ENCODE data around the gene UBE3C. TPM values are rescaled to one million over a fixed set of nuclear protein-coding genes. Genes with fewer than 3 reads are reported as not detected.
"Not testable (repeated sequence)": the region's sequence is repeated elsewhere in the genome, so short reads cannot be mapped to it uniquely, and the experiment has no call there.

UBE3C gene
- total RNA-seq, result 118 and 124 TPM in 2 replicates
- polyA plus RNA-seq (2012), result 57.4 TPM

DNA sequence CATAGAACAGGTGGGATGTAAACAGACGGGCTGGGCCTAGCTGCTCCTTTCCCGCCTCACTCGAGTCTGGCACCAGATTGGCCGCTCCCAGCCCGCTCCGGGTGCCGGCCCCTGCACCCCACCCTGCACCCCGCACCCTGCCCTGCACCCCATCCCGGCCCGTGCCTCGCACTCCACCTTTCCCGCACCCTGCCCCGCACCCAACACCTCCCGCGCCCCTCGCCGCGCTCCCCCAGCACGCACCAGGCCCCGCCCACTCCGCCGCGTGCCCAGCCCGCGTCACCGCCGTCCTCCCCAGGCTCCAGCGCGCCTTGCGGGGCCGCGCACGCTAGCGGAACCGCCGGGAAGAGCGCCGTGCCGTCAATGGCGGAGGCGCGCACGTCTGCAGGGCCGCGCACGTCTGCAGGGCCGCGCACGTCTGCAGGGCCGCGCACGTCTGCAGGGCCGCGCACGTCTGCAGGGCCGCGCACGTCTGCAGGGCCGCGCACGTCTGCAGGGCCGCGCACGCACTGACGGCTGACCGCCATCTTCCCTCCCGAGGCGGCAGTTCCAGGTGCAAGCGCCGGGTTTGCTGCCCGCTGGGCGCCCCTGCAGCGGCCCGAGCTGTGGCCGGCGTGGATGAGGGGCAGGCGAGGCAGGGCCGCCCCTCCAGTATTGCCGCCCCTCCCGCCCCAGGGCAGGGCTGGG, at the start of gene UBE3C:
UBE3C (plus strand) TSS at position 503 of the 687 bp plus-strand sequence. CDS start 347 bp downstream, outside the sequence.
- peak; percentile 95 for DNase-seq (ENCODE audit: low read depth)

DNA sequence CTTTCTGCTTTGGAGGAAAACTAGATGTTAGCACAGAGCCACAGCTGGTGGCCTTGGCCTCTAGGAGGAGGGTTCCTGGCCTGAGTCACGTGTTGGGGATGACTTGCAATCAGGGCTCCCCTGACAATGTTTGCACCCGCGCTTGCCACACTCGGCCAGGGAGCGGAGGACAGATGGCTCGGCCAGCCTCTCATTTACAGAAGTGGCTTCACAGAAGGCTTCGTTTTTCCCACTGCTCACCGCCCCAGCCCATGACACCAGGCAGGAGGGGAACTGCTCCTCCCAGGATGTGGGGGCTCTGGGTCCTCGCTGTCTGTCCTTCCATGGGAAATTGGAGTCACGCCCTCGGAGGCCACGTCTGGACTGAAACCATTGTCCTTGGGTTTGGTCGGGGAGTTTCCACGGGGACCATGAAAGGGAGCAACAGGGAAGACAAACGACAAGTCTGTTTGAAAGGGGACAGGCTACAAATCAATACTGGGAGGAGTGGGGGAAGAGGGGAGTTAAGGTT, 49.6 kb upstream of the UBE3C start:
- peak; percentile 6 for DNase-seq (ENCODE audit: low read depth)

- no peak for DNase-seq (ENCODE audit: low read depth)
Measured at GRCh38 chr7:157090485-157091165, 48.1 kb upstream of the UBE3C start.

DNA sequence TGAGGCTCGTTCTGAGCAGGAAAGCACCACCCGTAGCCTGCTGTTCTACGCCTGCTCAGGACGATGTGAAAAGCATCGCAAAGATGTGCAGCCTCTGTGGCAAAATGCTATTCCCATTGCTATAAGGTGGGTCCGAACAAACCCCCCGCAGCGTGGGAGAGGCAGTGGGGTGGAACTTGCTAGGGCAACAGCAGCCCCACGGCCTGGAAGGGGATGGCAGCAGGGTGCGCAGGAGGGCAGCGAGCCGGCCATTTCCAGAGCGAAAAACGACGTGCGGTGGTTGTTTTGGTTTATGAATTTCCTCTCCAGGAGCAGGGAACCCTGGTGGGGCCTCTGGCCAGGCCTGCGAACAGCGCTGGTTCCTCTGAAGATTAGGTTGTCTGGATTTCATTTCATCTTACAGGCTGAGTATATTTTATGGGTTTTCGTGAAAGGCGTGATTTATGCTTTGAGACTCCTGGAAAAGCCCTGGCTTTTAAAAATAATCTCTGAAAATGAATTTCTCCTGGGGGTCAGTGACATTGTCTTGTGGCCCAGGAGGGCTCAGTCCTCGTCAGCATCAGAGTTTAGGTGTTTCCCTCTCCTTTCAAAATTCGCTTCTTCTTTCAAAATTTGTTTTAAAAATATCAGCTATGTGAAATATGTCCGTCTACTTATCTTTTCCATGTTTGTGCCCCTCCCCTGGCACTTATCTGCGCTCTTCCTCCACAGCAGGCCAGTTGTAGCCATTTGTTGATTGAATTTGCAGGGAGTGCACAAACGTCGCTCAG, 42.3 kb upstream of the UBE3C start:
- no peak for DNase-seq (ENCODE audit: low read depth)

DNA sequence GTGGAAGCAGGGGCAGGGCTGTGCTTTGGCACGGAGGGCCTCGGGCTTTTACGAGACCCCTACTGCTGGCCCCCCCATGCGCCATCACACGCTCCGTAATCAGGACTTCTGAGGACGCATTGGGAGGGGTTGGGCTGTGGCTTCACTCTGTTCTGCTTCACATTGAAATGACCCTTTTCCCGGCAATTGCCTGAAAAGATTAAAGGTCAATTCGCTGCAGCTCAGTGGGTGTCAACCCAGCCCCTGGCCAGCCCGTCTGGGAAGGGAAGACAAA, 41.7 kb upstream of the UBE3C start:
- no peak for DNase-seq (ENCODE audit: low read depth)

DNA sequence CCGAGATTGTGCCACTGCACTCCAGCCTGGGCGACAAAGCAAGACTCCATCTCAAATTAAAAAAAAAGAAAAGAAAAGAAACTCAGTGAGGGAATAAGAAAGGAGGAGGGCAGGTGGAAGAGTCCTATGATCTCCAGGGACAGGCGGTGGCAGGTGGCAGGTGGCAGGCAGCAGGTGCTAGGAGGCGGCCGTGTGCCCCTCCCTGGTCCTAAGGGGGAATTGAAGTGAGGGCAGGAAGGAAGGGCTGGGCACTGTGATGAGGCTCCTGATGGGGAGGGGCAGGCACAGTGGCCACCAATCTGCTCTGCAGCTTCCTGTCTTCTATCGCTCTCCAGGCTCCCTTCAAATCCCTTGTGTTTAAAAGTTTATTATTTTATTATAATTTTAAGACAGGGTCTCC, 41.2 kb upstream of the UBE3C start:
- no peak for DNase-seq (ENCODE audit: low read depth)

- not testable (repeated sequence) for DNase-seq (ENCODE audit: low read depth)
Measured at GRCh38 chr7:157100005-157100404, 38.7 kb upstream of the UBE3C start.

- not testable (repeated sequence) for DNase-seq (ENCODE audit: low read depth)
Measured at GRCh38 chr7:157103641-157104040, 35.1 kb upstream of the UBE3C start.

- no peak for DNase-seq (ENCODE audit: low read depth)
Measured at GRCh38 chr7:157111311-157111710, 27.4 kb upstream of the UBE3C start.

DNA sequence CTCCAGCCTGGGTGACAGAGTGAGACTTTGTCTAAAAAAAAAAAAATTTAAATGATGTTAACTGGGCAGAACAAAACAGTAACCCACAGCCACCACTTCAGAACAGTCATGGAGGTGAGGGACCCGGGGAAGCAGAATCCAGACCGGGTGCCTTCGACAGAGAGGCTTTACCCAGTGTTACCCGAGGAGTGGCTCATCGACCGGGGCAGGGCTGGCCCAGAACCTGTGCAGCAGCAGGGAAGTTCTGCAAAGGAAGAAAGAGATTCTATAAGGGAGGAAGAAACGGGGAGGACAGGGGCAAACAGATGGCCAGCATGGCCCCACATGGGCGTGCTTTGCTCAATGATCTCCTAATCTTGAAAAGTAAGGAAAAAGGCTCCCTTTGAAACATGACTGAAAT, 26.0 kb upstream of the UBE3C start:
- no peak for DNase-seq (ENCODE audit: low read depth)

DNA sequence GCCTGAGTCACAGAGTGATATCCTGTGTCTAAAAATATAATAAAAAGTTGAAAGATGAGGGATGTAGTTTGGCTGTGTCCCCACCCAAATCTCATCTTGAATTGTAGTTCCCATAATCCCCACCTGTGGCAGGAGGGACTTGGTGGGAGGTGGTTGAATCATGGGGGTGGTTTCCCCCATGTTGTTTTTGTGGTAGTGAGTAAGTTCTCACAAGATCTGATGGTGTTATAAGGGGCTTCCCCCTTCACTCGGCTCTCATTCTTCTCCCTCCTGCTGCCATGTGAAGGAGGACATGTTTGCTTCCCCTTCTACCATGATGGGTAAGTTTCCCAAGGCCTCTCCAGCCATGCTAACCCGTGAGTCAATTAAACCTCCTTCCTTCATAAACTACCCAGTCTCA, 25.1 kb upstream of the UBE3C start:
- no peak for DNase-seq (ENCODE audit: low read depth)

GRCh38 chr7:157116762-157117161, 22.0 kb upstream of the UBE3C start:
- no peak for DNase-seq (ENCODE audit: low read depth)

- DNase-seq (ENCODE audit: low read depth), result no peak
Measured at GRCh38 chr7:157117796-157118195, 20.9 kb upstream of the UBE3C start.

GRCh38 chr7:157120181-157120580, 18.5 kb upstream of the UBE3C start:
- no peak for DNase-seq (ENCODE audit: low read depth)

GRCh38 chr7:157121184-157121715, 17.5 kb upstream of the UBE3C start:
- no peak for DNase-seq (ENCODE audit: low read depth)

DNA sequence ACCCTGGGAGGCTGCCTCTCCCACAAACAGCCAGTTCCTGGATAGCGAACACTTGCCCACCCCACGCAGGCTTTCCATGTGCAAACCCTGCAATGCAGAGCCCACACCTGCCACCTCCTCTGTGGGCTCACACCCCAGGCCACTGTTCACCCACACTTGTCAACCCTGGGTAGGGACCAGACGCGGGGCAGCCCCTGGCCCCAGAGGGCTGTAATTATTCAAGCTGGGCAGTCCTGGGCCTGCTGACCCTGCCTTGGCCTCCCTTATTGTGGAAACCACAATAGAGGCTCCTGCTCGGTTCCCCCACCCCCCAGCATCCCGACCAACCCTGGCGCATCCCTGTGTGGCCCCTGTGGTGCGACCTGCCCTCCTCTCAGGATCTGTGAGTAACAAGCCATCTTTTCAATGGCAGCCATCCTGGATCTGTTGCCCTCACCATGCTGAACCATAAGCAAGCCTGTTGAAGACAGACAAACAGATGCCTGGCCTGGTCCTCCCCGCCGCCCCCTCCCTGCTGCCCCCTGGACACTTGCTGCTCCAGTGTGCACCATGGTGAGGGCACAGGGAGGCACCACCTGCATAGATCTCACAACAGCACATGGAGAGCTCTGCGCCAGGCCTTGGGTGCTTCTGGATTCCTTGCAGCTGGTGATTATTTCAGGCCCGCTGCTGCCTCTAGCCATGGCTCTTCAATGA, 15.8 kb upstream of the UBE3C start:
- no peak for DNase-seq (ENCODE audit: low read depth)

DNA sequence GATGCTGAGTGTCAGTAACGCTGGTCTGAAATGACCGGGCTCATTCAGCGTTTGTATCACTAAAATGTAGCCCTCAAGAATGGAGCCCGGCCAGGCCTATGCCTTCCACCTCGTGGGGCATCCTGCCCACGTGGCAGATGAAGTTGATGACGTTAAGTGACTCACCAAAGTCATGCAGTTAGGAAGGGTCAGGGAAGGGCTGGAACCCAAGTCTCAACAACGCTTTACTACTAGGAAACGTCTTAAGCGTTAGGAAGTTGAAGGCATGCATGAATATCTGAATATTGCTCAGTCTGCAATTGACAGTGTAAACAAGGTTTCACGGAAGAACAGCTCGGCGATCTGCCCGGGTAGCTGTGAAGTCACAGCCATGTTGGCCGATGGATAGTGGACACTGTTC, 14.0 kb upstream of the UBE3C start:
- DNase-seq (ENCODE audit: low read depth), result no peak

GRCh38 chr7:157125376-157126223, 13.1 kb upstream of the UBE3C start:
- no peak for DNase-seq (ENCODE audit: low read depth)

GRCh38 chr7:157126921-157127320, 11.8 kb upstream of the UBE3C start:
- no peak for DNase-seq (ENCODE audit: low read depth)

- no peak for DNase-seq (ENCODE audit: low read depth)
Measured at GRCh38 chr7:157129200-157129599, 9.5 kb upstream of the UBE3C start.

Measured in myocyte (in vitro differentiated cells).